HUES64 (cell line): ENCODE measurements around the gene CACNA1C.

Experiments used
- H3K27ac ChIP-seq: 2 replicates; pipeline ENCODE4 v1.7.0; 2013; ENCODE audit warnings: low read depth, low read length, inconsistent platforms
- H3K27me3 ChIP-seq: 2 replicates; pipeline ENCODE4 v1.6.1; 2013; ENCODE audit warnings: mild to moderate bottlenecking, low read length; ENCODE audit not compliant: insufficient read depth
- H3K36me3 ChIP-seq: 2 replicates; pipeline ENCODE4 v1.6.1; 2013; ENCODE audit warnings: mild to moderate bottlenecking, low read length; ENCODE audit not compliant: insufficient read depth
- H3K4me1 ChIP-seq: 2 replicates; pipeline ENCODE4 v1.6.1; 2013; ENCODE audit warnings: mild to moderate bottlenecking, low read length, moderate library complexity; ENCODE audit not compliant: insufficient read depth
- H3K4me3 ChIP-seq: 2 replicates; pipeline ENCODE4 v1.5.1; 2013; ENCODE audit warnings: mild to moderate bottlenecking, low read length, moderate library complexity
- H3K9ac ChIP-seq: 2 replicates; pipeline ENCODE4 v1.6.1; 2013; ENCODE audit warnings: mild to moderate bottlenecking, low read depth, low read length
- H3K9me3 ChIP-seq: 2 replicates; pipeline ENCODE4 v1.6.1; 2013; ENCODE audit warnings: low read depth, low read length; ENCODE audit not compliant: insufficient read depth
- WGBS: fragments of 150-250, 120-280 bp; methylation state at CpG from one replicate; pipeline ENCODE4 v1.1.7; 2013; ENCODE audit warnings: missing lambda C conversion rate; 5-methylcytosine and 5-hydroxymethylcytosine counted together

Gene CACNA1C

DNA sequence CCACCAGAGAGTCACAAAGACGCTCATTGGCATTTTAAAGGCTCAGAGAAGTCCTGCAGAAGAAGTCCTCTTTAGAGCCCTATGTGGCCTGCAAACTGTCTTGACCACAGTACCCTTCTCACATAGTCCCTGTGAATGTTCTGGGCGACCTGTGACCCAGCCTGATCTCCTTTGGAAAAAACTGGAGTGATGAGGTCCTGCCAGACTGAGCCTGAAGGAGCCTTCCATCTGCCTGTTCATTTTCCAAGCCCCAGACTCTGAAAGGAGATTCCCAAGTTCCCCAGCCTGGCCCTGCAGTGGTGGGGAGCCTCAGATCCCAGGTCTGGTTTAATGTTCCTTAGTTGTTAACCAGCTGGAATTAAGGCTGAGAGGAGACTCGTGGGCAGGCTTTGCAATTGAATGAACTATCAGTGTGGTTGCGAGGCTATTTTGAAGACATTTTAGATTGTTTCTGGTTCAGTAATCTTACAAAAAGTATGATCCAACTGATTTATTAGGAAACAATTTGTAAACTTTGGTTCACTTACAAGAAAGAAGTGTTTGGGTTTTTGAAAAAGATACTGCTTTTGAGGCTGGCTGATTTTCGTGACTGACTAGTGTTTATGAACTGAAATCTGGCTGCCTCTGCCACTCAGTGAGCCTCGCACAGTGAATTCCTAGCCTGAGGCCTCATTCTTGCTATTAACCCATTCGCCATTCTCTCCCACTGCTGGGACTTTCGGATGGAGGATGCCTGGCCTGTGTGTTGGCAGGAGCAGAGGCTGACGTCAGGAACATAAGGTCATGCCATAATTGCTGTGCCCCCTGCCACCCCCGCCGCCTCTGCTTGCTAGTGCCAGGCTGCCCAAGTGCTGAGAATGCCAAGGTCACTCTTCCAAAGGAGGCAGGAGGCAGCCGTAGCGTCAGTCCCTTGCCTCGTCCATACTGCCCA lies 249.0 kb downstream of the CACNA1C start:
- Histone ChIP-seq H3K27me3 (no peaks in the 10 kb centered on the region), H3K4me3 (no peak overlapping the region), H3K27ac (no peak overlapping the region), H3K9ac (no peak overlapping the region), H3K36me3 (no peaks in the 10 kb centered on the region), H3K9me3 (no peaks in the 10 kb centered on the region), H3K4me1 (peaks cover 18% of the 10 kb centered on the region)
- WGBS: 85% methylated on average over 14 of the region's 14 CpGs

DNA sequence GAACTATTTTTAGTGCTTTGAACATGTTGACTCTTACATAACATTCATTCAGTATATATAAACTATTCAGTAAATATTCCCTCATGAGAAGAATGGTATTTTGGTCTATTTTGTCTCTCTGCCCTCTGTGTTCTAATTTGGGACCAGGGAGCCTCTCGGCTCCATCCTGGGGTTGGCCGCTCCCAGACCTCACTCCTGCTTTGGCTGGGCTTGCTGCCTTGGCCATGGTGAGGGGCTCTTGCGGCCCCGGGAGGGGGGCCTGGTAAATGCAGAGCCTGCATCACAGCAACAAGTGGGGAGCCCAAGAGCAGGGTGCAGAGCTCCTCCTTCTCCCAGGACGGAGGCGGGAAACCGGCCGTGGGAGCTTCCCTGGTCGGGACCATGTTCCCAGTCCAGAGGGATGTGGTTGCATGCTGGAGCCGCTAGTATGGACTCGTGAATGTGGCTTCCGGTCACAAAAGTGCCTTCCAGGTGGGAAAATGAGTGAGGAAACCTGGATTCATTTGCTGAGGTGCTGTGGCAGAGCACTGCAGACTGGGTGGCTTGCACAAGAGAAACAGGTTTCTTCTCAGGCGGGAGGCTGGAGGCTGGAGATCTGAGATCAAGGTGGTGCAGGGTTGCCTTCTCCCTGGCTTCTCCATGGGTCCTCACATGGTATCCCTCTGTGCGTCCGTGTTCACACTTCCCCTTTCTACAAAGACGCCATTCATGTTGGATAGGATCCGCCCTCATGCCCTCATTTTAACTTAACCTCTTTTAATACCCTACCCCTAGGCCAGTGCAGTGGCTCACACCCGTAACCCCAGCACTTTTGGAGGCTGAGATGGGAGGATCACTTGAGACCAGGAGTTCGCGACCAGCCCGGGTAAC lies 250.2 kb downstream of the CACNA1C start:
- H3K4me1 ChIP-seq: peaks cover 26% of the 10 kb centered on the region
- H3K9ac ChIP-seq: no peak overlapping the region
- no peaks in the 10 kb centered on the region for H3K27me3 ChIP-seq
- no peak overlapping the region for H3K4me3 ChIP-seq
- no peaks in the 10 kb centered on the region for H3K36me3 ChIP-seq
- 95% methylated on average over 21 of the region's 21 CpGs for WGBS
- H3K9me3 ChIP-seq: no peaks in the 10 kb centered on the region
- no peak overlapping the region for H3K27ac ChIP-seq

DNA sequence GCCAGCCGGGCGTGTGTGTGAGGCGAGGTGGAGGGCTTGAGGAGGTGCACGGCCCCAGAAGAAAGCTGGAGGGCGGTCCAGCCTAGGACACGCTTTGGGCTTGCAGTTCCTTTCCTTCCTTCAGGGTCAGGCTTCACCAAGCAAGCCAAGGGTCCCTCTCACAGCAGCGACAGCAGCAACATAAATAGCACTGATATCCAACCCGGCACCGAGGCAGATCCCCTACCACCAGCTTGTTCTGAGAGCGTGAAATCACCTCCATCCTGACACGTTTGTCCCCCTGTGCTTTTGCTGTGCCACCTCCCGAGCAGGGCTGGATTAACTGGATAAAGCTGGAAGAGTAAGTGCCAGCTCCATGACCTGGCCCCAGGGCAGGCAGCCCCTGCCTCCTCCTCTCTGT lies 251.4 kb downstream of the CACNA1C start:
- Histone ChIP-seq H3K4me1 (peaks cover 27% of the 10 kb centered on the region), H3K4me3 (no peak overlapping the region), H3K27ac (no peak overlapping the region), H3K36me3 (no peaks in the 10 kb centered on the region), H3K27me3 (no peaks in the 10 kb centered on the region), H3K9ac (no peak overlapping the region), H3K9me3 (peaks cover 3% of the 10 kb centered on the region; the same call in 1 of the 2 replicates)
- 92% methylated on average over 12 of the region's 12 CpGs for WGBS

GRCh38 chr12:2306012-2306411 lies 253.2 kb downstream of the CACNA1C start:
- peaks cover 3% of the 10 kb centered on the region; the same call in 1 of the 2 replicates for H3K9me3 ChIP-seq
- no peaks in the 10 kb centered on the region for H3K36me3 ChIP-seq
- no peak overlapping the region for H3K9ac ChIP-seq
- H3K27me3 ChIP-seq: no peaks in the 10 kb centered on the region
- no peak overlapping the region for H3K27ac ChIP-seq
- H3K4me3 ChIP-seq: no peak overlapping the region
- peaks cover 27% of the 10 kb centered on the region for H3K4me1 ChIP-seq
- WGBS: 29% methylated on average over 3 of the region's 3 CpGs

GRCh38 chr12:2306735-2307134 lies 253.9 kb downstream of the CACNA1C start:
- Histone ChIP-seq H3K9ac (no peak overlapping the region), H3K27ac (no peak overlapping the region)
- WGBS: 16% methylated on average over 4 of the region's 4 CpGs

DNA sequence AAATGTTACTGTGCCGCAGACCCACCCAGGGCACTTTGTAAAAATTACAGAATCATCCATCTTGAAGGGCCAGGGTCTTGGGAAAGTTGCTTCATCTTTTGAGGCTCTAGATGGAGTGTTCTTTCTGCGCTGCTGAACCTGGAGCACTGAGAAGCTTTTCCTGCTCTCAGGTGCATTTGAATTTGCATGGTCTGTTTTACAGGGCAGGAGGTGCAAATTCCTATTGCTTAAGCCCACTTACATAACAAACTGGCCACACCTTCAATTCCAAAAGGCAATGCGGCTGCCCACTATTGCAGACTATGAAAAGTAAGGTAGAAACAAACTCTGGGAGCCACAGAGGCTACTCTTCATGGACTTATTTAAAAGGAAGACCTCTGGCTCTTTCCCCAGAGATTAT lies 254.8 kb downstream of the CACNA1C start:
- Histone ChIP-seq H3K27me3 (no peaks in the 10 kb centered on the region), H3K4me1 (peaks cover 22% of the 10 kb centered on the region), H3K9ac (no peak overlapping the region), H3K9me3 (peaks cover 3% of the 10 kb centered on the region; the same call in 1 of the 2 replicates), H3K27ac (peak overlapping the region; percentile 10; the same call in 1 of the 2 replicates), H3K36me3 (no peaks in the 10 kb centered on the region), H3K4me3 (no peak overlapping the region)
- 54% methylated on average over 3 of the region's 3 CpGs for WGBS

More at GRCh38 chr12:2306735-2307134, 253.9 kb downstream of the CACNA1C start:
- H3K36me3 ChIP-seq: no peaks in the 10 kb centered on the region
- H3K9me3 ChIP-seq: peaks cover 3% of the 10 kb centered on the region; the same call in 1 of the 2 replicates
- H3K4me1 ChIP-seq: peaks cover 24% of the 10 kb centered on the region
- H3K4me3 ChIP-seq: no peak overlapping the region
- no peaks in the 10 kb centered on the region for H3K27me3 ChIP-seq

DNA sequence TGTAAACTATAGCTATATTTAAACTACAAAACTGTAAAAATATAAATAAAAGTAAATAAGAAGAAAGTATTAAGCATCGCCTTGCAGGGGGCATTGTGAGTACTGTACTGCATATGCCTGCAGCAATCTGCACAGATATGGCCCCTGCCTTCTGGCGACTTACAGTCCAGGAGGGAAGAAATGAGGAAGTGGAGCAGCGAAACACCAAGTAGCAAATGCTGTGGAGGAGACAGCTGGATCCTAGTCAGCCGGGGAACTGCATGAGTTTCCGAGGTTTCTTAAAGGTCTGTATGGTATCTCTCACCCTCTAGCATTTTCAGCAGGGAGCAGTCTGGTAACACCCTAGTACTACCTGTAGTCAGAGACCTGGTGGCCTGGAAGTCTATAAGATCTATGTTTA lies 256.9 kb downstream of the CACNA1C start:
- 89% methylated on average over 5 of the region's 5 CpGs for WGBS
- Histone ChIP-seq H3K4me1 (peaks cover 22% of the 10 kb centered on the region), H3K36me3 (no peaks in the 10 kb centered on the region), H3K9me3 (peaks cover 3% of the 10 kb centered on the region; the same call in 1 of the 2 replicates), H3K4me3 (no peak overlapping the region), H3K9ac (no peak overlapping the region), H3K27me3 (no peaks in the 10 kb centered on the region), H3K27ac (no peak overlapping the region)

- Histone ChIP-seq H3K27ac (no peak overlapping the region), H3K36me3 (no peaks in the 10 kb centered on the region), H3K27me3 (no peaks in the 10 kb centered on the region), H3K4me3 (no peak overlapping the region), H3K9ac (no peak overlapping the region), H3K9me3 (peaks cover 3% of the 10 kb centered on the region; the same call in 1 of the 2 replicates), H3K4me1 (peaks cover 14% of the 10 kb centered on the region)
- 91% methylated on average over 15 of the region's 15 CpGs for WGBS
Measured at GRCh38 chr12:2311020-2311778, 258.4 kb downstream of the CACNA1C start.

GRCh38 chr12:2312175-2312574 lies 259.4 kb downstream of the CACNA1C start:
- WGBS: 94% methylated on average over 7 of the region's 7 CpGs
- no peak overlapping the region for H3K9ac ChIP-seq
- no peaks in the 10 kb centered on the region for H3K27me3 ChIP-seq
- peaks cover 3% of the 10 kb centered on the region; the same call in 1 of the 2 replicates for H3K9me3 ChIP-seq
- H3K36me3 ChIP-seq: no peaks in the 10 kb centered on the region
- H3K4me3 ChIP-seq: no peak overlapping the region
- no peak overlapping the region for H3K27ac ChIP-seq
- peaks cover 5% of the 10 kb centered on the region; the same call in 1 of the 2 replicates for H3K4me1 ChIP-seq

- Histone ChIP-seq H3K27ac (no peak overlapping the region), H3K27me3 (no peaks in the 10 kb centered on the region), H3K9ac (no peak overlapping the region), H3K36me3 (no peaks in the 10 kb centered on the region), H3K4me1 (peaks cover 3% of the 10 kb centered on the region; the same call in 1 of the 2 replicates), H3K4me3 (no peak overlapping the region), H3K9me3 (peaks cover 3% of the 10 kb centered on the region; the same call in 1 of the 2 replicates)
- no CpG with 5 or more reads among the region's 1 CpG for WGBS
Measured at GRCh38 chr12:2312770-2313169, 260.0 kb downstream of the CACNA1C start.
